ENCODE data around the gene NYNRIN. TPM values are rescaled to one million over a fixed set of nuclear protein-coding genes. Genes with fewer than 3 reads are reported as not detected.

Gene NYNRIN
- total RNA-seq, 1 donor from 2014 or later, result 15.5 TPM

- H3K9ac ChIP-seq, result no peak overlapping the region
- H3K79me2 ChIP-seq (ENCODE audit: low read depth), result peaks cover 30% of the 10 kb centered on the region
- peak overlapping the region; percentile 57 for H3K4me2 ChIP-seq
- H3K36me3 ChIP-seq, result no peaks in the 10 kb centered on the region
- H3K4me1 Mint-ChIP-seq, result peaks cover 27% of the 10 kb centered on the region
- TF ChIP-seq EZH2 (IDR thresholded peaks at IDR 0.05) (no peak), CTCF (IDR thresholded peaks at IDR 0.05) (no peak), EZH2phosphoT487 (IDR thresholded peaks at IDR 0.05) (no peak)
- H3K27ac ChIP-seq, result no peak overlapping the region
- no peaks in the 10 kb centered on the region for H3K27me3 ChIP-seq
- no peaks in the 10 kb centered on the region for H3K9me3 ChIP-seq (ENCODE audit: low read depth)
- no peaks in the 10 kb centered on the region for H4K20me1 ChIP-seq (ENCODE audit: low read depth)
- no peak overlapping the region for H3K4me3 ChIP-seq
- peaks cover 3% of the 10 kb centered on the region for H3K9me3 Mint-ChIP-seq
- no peaks in the 10 kb centered on the region for H3F3A ChIP-seq (ENCODE audit: low read depth)
- H2AFZ ChIP-seq (replicated peaks), result no peak overlapping the region
- H3K4me3 Mint-ChIP-seq, result no peak overlapping the region
- no peak overlapping the region for H3K27ac Mint-ChIP-seq
- no peaks in the 10 kb centered on the region for H3K36me3 Mint-ChIP-seq
- H3K4me1 ChIP-seq, result peaks cover 44% of the 10 kb centered on the region
- H3K27me3 Mint-ChIP-seq (ENCODE audit: insufficient read depth, low read depth), result peaks cover 4% of the 10 kb centered on the region
- DNase-seq (ENCODE audit: low spot score), result no peak
These were observed 6.0 kb downstream of the NYNRIN start for GRCh38 chr14:24404814-24405213.

GRCh38 chr14:24406416-24406815 lies 7.6 kb downstream of the NYNRIN start:
- Histone ChIP-seq H3K79me2 (ENCODE audit: low read depth) (peaks cover 17% of the 10 kb centered on the region), H3K9me3 (ENCODE audit: low read depth) (no peaks in the 10 kb centered on the region), H3K36me3 (no peaks in the 10 kb centered on the region), H3K9ac (no peak overlapping the region), H3K4me2 (no peak overlapping the region), H3K4me3 (no peak overlapping the region), H3F3A (ENCODE audit: low read depth) (no peaks in the 10 kb centered on the region), H3K4me1 (peaks cover 28% of the 10 kb centered on the region), H4K20me1 (ENCODE audit: low read depth) (no peaks in the 10 kb centered on the region), H3K27me3 (no peaks in the 10 kb centered on the region), H3K27ac (no peak overlapping the region), H2AFZ (replicated peaks) (no peak overlapping the region)
- Mint-ChIP-seq H3K36me3 (peaks cover 2% of the 10 kb centered on the region), H3K9me3 (peaks cover 3% of the 10 kb centered on the region), H3K27ac (no peak overlapping the region), H3K27me3 (ENCODE audit: insufficient read depth, low read depth) (peaks cover 4% of the 10 kb centered on the region), H3K4me1 (peaks cover 17% of the 10 kb centered on the region), H3K4me3 (no peak overlapping the region)
- TF ChIP-seq EZH2phosphoT487 (IDR thresholded peaks at IDR 0.05) (no peak), EZH2 (IDR thresholded peaks at IDR 0.05) (no peak), CTCF (IDR thresholded peaks at IDR 0.05) (no peak)
- DNase-seq (ENCODE audit: low spot score), result no peak

GRCh38 chr14:24407608-24408325 lies 9.0 kb downstream of the NYNRIN start:
- Mint-ChIP-seq H3K27me3 (ENCODE audit: insufficient read depth, low read depth) (peaks cover 4% of the 10 kb centered on the region), H3K4me3 (no peak overlapping the region), H3K27ac (no peak overlapping the region), H3K36me3 (peaks cover 5% of the 10 kb centered on the region), H3K9me3 (peaks cover 3% of the 10 kb centered on the region), H3K4me1 (peaks cover 15% of the 10 kb centered on the region)
- H3K27ac ChIP-seq, result no peak overlapping the region
- H4K20me1 ChIP-seq (ENCODE audit: low read depth), result peaks cover 4% of the 10 kb centered on the region
- H3K9me3 ChIP-seq (ENCODE audit: low read depth), result no peaks in the 10 kb centered on the region
- H3K4me2 ChIP-seq, result no peak overlapping the region
- H3F3A ChIP-seq (ENCODE audit: low read depth), result no peaks in the 10 kb centered on the region
- no peak overlapping the region for H2AFZ ChIP-seq (replicated peaks)
- H3K9ac ChIP-seq, result no peak overlapping the region
- TF ChIP-seq EZH2 (IDR thresholded peaks at IDR 0.05), result no peak
- TF ChIP-seq EZH2phosphoT487 (IDR thresholded peaks at IDR 0.05), result no peak
- no peak for TF ChIP-seq CTCF (IDR thresholded peaks at IDR 0.05)
- no peaks in the 10 kb centered on the region for H3K27me3 ChIP-seq
- H3K4me3 ChIP-seq, result no peak overlapping the region
- DNase-seq (ENCODE audit: low spot score), result no peak
- H3K4me1 ChIP-seq, result peaks cover 20% of the 10 kb centered on the region
- peaks cover 16% of the 10 kb centered on the region for H3K79me2 ChIP-seq (ENCODE audit: low read depth)
- H3K36me3 ChIP-seq, result no peaks in the 10 kb centered on the region
